Activated T-helper 17 cell treated with anti-CD3 and anti-CD28 coated beads, Interleukin-2, amount 50 U/mL, for 72 hours (primary cell): ENCODE measurements around the gene EGFLAM. TPM values are rescaled to one million over a fixed set of nuclear protein-coding genes. Genes with fewer than 3 reads are reported as not detected.
"Not testable (repeated sequence)": the region's sequence is repeated elsewhere in the genome, so short reads cannot be mapped to it uniquely, and the experiment has no call there.

Source experiments
- ATAC-seq: fragments of 150-1000 bp; cut with Tn5 transposase; replicated peaks from 2 replicates; pipeline ENCODE4 v1.10.0; 2021; ENCODE audit warnings: mild to moderate bottlenecking, moderate library complexity
- H3K27ac Mint-ChIP-seq: one replicate; pipeline ENCODE4 v1.8.0; 2022; ENCODE audit warnings: mixed read lengths
- H3K27me3 Mint-ChIP-seq: one replicate; pipeline ENCODE4 v1.8.0; 2022; ENCODE audit warnings: mixed read lengths
- H3K36me3 Mint-ChIP-seq: one replicate; pipeline ENCODE4 v1.8.0; 2022; ENCODE audit warnings: low read depth, mild to moderate bottlenecking, mixed read lengths
- H3K4me1 Mint-ChIP-seq: one replicate; pipeline ENCODE4 v1.8.0; 2022; ENCODE audit warnings: mixed read lengths
- H3K4me3 Mint-ChIP-seq: one replicate; pipeline ENCODE4 v1.8.0; 2022; ENCODE audit warnings: mild to moderate bottlenecking, mixed read lengths
- H3K9me3 Mint-ChIP-seq: one replicate; pipeline ENCODE4 v1.8.0; 2022; ENCODE audit warnings: mixed read lengths
- total RNA-seq, 2 donors: library from RNA; stranded (reverse); gene quantifications; one replicate each; pipeline ENCODE4 v1.2.3, GENCODE V29; 2022

The EGFLAM gene
- total RNA-seq, 2 donors from 2014 or later, result not detected

DNA sequence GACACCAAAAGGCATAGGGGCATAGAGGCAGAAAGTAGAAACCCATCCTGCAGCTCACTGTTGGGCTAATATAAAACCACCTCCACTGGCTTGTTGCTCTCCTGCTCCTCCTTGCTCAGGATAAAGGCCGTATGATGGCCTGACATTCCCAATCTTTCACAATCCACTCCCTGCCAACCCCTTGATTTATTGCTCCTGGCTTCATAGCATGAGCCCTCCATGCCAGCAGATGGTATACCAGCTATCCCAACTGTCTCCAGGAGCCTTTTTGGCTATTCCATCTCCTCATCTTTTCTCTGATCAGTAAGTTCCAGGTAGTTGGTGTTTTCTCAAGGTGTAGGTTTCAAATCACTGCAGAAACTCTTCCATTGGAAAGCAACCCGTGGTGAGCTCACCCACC lies 128.8 kb downstream of the EGFLAM start:
- Mint-ChIP-seq H3K36me3 (no peaks in the 10 kb centered on the region), H3K27ac (no peak overlapping the region), H3K4me3 (no peak overlapping the region), H3K9me3 (no peaks in the 10 kb centered on the region), H3K4me1 (no peaks in the 10 kb centered on the region), H3K27me3 (peaks cover 13% of the 10 kb centered on the region)
- ATAC-seq, result no peak

GRCh38 chr5:38393636-38394035 lies 135.3 kb downstream of the EGFLAM start:
- Mint-ChIP-seq H3K27me3 (peaks cover 17% of the 10 kb centered on the region), H3K36me3 (no peaks in the 10 kb centered on the region), H3K4me3 (no peak overlapping the region), H3K9me3 (no peaks in the 10 kb centered on the region), H3K4me1 (no peaks in the 10 kb centered on the region), H3K27ac (no peak overlapping the region)
- no peak for ATAC-seq

DNA sequence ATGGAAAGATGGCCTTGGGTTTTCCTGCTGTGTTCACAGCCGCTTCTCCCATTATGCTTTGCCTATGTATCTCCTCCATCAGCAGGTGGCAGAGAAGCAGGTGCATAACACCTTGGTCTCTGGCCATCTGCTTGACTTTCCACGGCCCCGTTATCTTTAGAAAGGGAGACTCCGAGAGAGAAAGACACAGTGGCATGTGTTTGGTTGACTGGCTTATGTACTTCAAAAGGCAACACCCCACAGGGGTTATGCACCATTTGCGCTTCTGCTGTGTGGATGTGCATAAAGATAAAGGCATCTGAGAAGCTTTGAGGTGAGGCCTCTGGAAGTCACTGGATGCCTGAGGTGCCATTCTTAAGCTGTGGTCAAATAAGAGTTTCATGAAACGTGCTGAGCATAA lies 138.4 kb downstream of the EGFLAM start:
- Mint-ChIP-seq H3K27ac (no peak overlapping the region), H3K36me3 (no peaks in the 10 kb centered on the region), H3K9me3 (peaks cover 3% of the 10 kb centered on the region), H3K4me3 (no peak overlapping the region), H3K4me1 (no peaks in the 10 kb centered on the region), H3K27me3 (peaks cover 29% of the 10 kb centered on the region)
- no peak for ATAC-seq

- no peak for ATAC-seq
- Mint-ChIP-seq H3K36me3 (no peaks in the 10 kb centered on the region), H3K9me3 (peaks cover 3% of the 10 kb centered on the region), H3K4me1 (no peaks in the 10 kb centered on the region), H3K27ac (no peak overlapping the region), H3K4me3 (no peak overlapping the region), H3K27me3 (peaks cover 39% of the 10 kb centered on the region)
These were observed 142.0 kb downstream of the EGFLAM start for GRCh38 chr5:38400365-38400764.

DNA sequence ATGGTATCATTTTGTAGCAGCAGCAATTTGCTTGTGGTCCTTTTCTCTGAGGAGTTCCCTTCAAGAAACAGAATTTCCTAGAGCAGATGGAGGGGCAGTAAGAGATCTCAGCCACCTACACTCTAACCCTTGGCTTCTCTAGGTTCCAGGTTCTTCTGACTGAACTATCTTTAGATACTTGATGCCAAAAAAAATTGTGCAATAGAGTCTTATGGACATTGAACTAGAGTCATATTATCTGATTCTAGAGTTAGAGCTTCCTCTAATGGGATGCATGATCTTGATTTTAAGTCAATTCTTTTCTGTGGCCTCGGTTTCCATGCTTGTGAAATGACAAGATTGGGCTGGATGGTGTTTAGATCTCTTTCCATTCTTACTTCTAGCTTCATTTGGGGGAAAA lies 142.8 kb downstream of the EGFLAM start:
- Mint-ChIP-seq H3K4me3 (no peak overlapping the region), H3K9me3 (peaks cover 3% of the 10 kb centered on the region), H3K27me3 (peaks cover 36% of the 10 kb centered on the region), H3K36me3 (no peaks in the 10 kb centered on the region), H3K27ac (no peak overlapping the region), H3K4me1 (no peaks in the 10 kb centered on the region)
- ATAC-seq, result no peak

DNA sequence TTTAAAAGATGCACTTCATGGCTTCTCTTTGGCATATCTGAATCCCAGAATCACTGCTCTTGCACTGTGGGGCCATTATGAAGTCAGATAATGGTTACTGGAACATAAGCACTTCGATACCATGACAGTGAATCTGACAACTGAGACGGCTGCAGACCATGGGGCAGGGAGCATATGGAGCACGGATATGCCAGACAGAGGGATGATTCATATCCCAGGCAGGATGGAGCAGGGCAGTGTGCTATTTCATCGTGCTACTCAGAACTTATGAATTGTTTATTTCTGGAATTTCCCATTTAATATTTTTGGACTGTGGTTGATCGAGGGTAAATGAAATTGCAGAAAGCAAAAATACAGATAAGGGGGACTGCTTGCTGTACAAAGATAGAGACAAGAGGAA lies 145.0 kb downstream of the EGFLAM start:
- H3K27me3 Mint-ChIP-seq, result peaks cover 35% of the 10 kb centered on the region

DNA sequence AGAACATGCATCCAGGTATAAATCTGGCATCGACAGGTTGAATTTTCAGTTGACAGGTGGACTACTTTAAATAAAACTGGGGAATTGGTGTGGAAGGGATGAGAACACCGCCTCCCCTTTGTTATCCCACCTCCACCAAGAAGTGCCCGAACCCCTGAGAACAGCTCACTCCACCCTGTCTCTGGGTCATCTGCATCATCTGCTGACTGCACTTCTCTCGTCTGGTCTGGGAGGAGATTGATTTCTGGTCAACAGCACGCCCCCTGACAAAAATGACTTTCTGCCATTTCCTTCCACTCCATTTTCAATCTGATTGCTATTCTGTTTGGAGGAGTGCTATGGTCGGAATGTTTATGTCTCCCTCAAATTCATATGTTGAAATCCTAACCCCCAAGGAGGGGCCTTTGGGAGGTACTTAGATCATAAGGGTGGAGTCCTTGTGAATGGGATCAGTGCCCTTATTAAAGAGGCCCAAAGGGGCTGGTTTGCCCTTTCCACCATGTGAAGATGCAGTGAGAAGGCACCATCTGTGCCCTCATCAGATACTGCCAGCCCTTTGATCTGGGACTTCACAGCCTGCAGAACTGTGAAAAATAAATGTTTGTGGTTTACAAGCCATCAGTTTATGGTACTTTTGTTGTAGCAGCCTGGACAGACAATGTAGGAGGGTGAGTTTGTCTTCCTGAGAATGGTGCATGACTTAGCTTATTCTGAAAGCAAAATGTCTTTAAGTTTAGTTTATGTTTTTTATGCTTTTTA lies 145.7 kb downstream of the EGFLAM start:
- Mint-ChIP-seq H3K27me3 (peaks cover 35% of the 10 kb centered on the region), H3K27ac (no peak overlapping the region), H3K4me1 (no peaks in the 10 kb centered on the region), H3K4me3 (no peak overlapping the region), H3K36me3 (no peaks in the 10 kb centered on the region), H3K9me3 (peaks cover 3% of the 10 kb centered on the region)
- no peak for ATAC-seq

More for the DNA sequence above, 145.0 kb downstream of the EGFLAM start:
- Mint-ChIP-seq H3K4me1 (no peaks in the 10 kb centered on the region), H3K27ac (no peak overlapping the region), H3K4me3 (no peak overlapping the region), H3K36me3 (no peaks in the 10 kb centered on the region), H3K9me3 (peaks cover 3% of the 10 kb centered on the region)
- no peak for ATAC-seq

DNA sequence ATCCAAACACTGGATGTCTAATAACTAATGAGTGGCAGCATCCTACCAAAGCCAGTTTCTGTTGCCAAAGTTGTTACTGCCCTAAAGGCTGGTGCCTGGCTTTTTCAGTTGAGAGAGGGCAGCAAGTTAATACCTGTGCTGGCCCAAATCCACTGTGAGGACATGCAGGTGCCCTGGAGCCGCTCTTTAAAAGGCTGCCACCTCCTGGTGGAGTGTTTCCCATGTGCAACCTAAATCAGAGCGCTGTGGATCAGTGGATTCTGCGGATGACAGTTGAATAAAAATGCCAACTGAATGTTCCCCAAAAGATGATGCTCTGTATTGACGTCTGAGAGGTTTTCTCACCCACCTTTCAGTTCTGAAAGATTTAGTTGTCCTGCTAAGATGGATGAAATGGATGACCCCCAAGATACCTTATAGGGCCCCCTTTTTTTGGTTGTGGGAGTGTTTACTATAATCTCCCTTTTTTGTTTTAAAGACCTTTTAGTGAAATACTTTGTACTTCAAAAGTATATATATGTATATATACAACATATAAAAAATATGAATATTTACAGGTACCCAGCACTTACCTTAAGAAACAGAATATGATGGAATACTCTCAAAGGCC lies 146.4 kb downstream of the EGFLAM start:
- no peak for ATAC-seq
- H3K4me1 Mint-ChIP-seq, result no peaks in the 10 kb centered on the region
- H3K4me3 Mint-ChIP-seq, result no peak overlapping the region
- H3K9me3 Mint-ChIP-seq, result peaks cover 3% of the 10 kb centered on the region
- peaks cover 35% of the 10 kb centered on the region for H3K27me3 Mint-ChIP-seq
- no peak overlapping the region for H3K27ac Mint-ChIP-seq
- no peaks in the 10 kb centered on the region for H3K36me3 Mint-ChIP-seq

DNA sequence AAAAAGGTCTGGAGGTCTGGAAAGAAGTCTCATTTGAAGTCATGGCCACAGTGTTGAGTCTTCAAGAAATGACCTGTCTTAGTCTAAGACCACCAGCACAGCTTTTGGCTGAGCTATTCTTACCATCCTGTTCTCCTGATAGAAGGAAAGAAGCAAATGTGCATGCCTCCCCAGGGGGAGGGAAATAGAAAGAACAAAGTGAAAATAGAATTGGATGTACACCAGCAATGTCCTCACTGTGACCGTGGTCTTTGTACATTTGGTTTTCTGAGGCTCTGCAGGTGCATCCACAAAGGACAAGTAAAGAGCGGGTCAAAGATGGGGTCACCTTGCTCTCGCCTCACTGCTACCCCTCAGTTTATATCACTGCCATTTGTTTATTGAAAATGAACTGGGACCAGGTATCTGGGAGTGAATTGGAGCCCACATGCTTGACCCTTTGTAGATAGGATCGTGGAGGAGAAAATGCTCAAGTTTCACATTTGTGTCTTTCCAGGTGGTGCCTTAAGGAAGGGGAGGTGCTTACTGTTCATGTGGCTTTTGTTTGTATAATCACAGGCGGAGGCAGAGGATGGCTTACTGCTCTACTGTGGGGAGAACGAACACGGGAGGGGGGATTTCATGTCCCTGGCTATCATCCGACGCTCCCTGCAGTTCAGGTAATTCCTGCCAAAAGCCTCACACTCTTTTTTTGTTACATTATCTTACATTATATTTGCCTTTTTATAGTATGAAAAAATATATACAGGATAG lies 150.3 kb downstream of the EGFLAM start:
- ATAC-seq, result no peak
- H3K4me3 Mint-ChIP-seq, result no peak overlapping the region
- no peaks in the 10 kb centered on the region for H3K4me1 Mint-ChIP-seq
- H3K9me3 Mint-ChIP-seq, result no peaks in the 10 kb centered on the region
- H3K36me3 Mint-ChIP-seq, result no peaks in the 10 kb centered on the region
- H3K27ac Mint-ChIP-seq, result no peak overlapping the region
- H3K27me3 Mint-ChIP-seq, result peaks cover 22% of the 10 kb centered on the region

DNA sequence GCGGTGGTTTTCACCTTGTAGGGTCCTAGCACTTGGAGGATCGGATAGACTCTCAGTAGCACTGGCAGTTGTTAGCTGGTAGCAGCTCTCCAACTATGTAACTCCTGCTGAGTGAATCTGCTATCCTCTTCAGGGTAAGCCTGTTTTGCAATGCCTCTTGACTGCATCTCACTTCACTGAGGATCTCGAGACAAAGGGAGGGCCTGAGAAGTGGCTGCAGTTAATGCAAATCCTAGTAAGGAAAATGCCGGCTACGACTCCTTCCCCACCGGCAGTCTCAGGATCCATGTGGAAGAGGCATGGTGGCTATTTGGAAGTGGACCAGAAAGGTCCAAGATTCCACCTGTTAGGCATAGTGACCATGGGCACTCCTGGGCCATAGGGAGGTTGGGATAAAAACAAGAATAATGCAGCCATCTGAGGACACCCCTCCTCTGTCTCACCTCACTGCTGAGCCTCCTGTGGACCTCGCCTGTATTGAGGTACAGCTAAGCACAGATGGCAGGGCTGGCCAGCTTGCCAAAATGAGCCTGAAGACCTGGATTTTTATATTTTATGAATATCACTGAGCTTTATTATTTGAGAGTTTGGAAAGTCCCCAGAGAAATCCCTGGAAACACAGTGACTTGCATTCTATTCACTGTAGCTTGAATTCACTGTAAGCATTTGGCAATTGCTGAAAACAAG lies 152.1 kb downstream of the EGFLAM start:
- H3K36me3 Mint-ChIP-seq, result no peaks in the 10 kb centered on the region
- no peak for ATAC-seq
- no peaks in the 10 kb centered on the region for H3K9me3 Mint-ChIP-seq
- no peak overlapping the region for H3K4me3 Mint-ChIP-seq
- H3K4me1 Mint-ChIP-seq, result no peaks in the 10 kb centered on the region
- H3K27ac Mint-ChIP-seq, result no peak overlapping the region
- H3K27me3 Mint-ChIP-seq, result peaks cover 27% of the 10 kb centered on the region

- Mint-ChIP-seq H3K27me3 (peaks cover 26% of the 10 kb centered on the region), H3K4me3 (no peak overlapping the region), H3K27ac (no peak overlapping the region), H3K4me1 (no peaks in the 10 kb centered on the region), H3K9me3 (no peaks in the 10 kb centered on the region), H3K36me3 (no peaks in the 10 kb centered on the region)
- no peak for ATAC-seq
These were observed 155.3 kb downstream of the EGFLAM start for GRCh38 chr5:38413696-38414095.

DNA sequence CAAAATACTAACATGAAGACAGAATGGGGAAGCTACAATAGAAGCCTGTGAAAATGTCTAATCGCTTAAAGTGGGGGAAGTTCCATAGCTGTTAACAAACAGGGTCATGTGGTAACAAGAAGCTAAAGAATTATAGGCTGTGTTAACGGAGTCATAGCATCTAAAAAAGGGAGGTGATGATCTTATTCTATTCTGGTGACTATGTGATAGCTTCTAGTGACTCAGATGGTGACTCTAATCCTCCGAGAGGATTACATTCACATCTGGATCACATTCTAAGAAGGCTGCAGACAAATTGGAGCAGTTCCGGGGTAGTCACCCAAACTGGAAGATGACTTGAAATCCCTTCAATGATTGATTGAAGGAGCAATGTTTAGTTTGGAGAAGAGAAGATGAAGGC lies 156.0 kb downstream of the EGFLAM start:
- peak; percentile 18 for ATAC-seq
- H3K4me3 Mint-ChIP-seq, result no peak overlapping the region
- H3K36me3 Mint-ChIP-seq, result no peaks in the 10 kb centered on the region
- peaks cover 25% of the 10 kb centered on the region for H3K27me3 Mint-ChIP-seq
- no peaks in the 10 kb centered on the region for H3K4me1 Mint-ChIP-seq
- no peaks in the 10 kb centered on the region for H3K9me3 Mint-ChIP-seq
- no peak overlapping the region for H3K27ac Mint-ChIP-seq

- not testable (repeated sequence) for H3K27ac Mint-ChIP-seq, H3K4me3 Mint-ChIP-seq, H3K4me1 Mint-ChIP-seq, ATAC-seq, H3K36me3 Mint-ChIP-seq, H3K9me3 Mint-ChIP-seq
- peaks cover 25% of the 10 kb centered on the region for H3K27me3 Mint-ChIP-seq
These were observed 157.4 kb downstream of the EGFLAM start for GRCh38 chr5:38415772-38416171.

GRCh38 chr5:38417658-38418017 lies 159.3 kb downstream of the EGFLAM start:
- Mint-ChIP-seq H3K27me3 (peaks cover 31% of the 10 kb centered on the region), H3K36me3 (no peaks in the 10 kb centered on the region), H3K4me3 (no peak overlapping the region), H3K27ac (no peak overlapping the region), H3K4me1 (no peaks in the 10 kb centered on the region), H3K9me3 (no peaks in the 10 kb centered on the region)
- ATAC-seq, result no peak
